ENCODE measurements around the gene VEZT.

DNA sequence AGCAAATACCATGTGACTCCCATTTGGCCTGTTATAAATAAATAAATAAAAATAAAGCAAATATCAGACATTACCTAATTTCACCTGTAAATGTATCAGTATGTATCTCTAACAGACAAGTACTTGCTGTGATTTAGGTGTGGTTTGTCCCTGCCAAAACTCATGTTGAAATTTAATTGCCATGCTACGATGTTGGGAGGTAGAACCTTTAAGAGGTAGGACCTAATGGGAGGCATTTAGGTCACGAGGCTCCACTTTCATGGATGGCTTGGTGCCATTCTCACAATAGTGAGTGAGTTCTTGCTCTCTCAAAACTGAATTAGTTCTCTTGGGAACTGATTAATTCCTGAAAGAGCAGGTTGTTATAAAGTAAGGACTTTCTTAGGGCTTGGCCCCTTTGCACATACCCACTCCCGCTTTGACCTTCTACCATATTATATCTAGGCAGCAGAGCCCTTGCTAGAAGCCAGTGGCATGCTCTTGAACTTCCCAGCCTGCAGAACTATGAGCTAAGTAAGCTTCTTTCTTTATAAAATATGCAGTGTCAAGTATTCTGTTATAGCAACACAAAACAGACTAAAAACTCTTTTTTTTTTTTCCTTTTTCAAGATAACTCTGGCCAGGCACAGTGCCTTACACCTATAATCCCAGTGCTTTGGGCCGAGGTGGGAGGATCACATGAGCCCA lies 26.0 kb downstream of the VEZT start:
- TF ChIP-seq FOXA1 (IDR thresholded peaks at IDR 0.05) (no peak), ZNF384 (IDR thresholded peaks at IDR 0.05) (no peak), CTBP1 (IDR thresholded peaks at IDR 0.05; ENCODE audit: borderline replicate concordance) (no peak), SP1 (IDR thresholded peaks at IDR 0.05) (no peak), LEF1 (IDR thresholded peaks at IDR 0.05; ENCODE audit: borderline replicate concordance) (no peak), FOXM1 (IDR thresholded peaks at IDR 0.05; ENCODE audit: borderline replicate concordance) (no peak), NFRKB (IDR thresholded peaks at IDR 0.05) (no peak), FOXK2 (IDR thresholded peaks at IDR 0.05) (no peak), SUZ12 (IDR thresholded peaks at IDR 0.05) (no peak), BHLHE40 (IDR thresholded peaks at IDR 0.05; ENCODE audit: borderline replicate concordance) (no peak), TARDBP (IDR thresholded peaks at IDR 0.05) (no peak), HDGF (IDR thresholded peaks at IDR 0.05; ENCODE audit: borderline replicate concordance) (no peak)
- TF ChIP-seq, protein P1, sequence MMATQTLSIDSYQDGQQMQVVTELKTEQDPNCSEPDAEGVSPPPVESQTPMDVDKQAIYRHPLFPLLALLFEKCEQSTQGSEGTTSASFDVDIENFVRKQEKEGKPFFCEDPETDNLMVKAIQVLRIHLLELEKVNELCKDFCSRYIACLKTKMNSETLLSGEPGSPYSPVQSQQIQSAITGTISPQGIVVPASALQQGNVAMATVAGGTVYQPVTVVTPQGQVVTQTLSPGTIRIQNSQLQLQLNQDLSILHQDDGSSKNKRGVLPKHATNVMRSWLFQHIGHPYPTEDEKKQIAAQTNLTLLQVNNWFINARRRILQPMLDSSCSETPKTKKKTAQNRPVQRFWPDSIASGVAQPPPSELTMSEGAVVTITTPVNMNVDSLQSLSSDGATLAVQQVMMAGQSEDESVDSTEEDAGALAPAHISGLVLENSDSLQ (IDR thresholded peaks at IDR 0.05), result no peak
